ENCODE data around the gene SCGB3A2.

The SCGB3A2 gene

GRCh38 chr5:147878066-147878759, at the start of gene SCGB3A2:
Gene SCGB3A2 (plus strand): TSS chr5:147878711. CDS start chr5:147878804, 93 bp downstream.
- Mint-ChIP-seq H3K9me3 (no peaks in the 10 kb centered on the region), H3K36me3 (no peaks in the 10 kb centered on the region), H3K27me3 (peaks cover 3% of the 10 kb centered on the region), H3K27ac (no peak within 1 kb of the TSS), H3K4me3 (no peak within 1 kb of the TSS), H3K4me1 (no peaks in the 10 kb centered on the region)
- ATAC-seq (ENCODE audit: low read depth) (no peak), DNase-seq (ENCODE audit: low spot score in 2 of 2) (no peak)

- no peak for ATAC-seq (ENCODE audit: low read depth)
- Mint-ChIP-seq H3K4me1 (no peaks in the 10 kb centered on the region), H3K36me3 (no peaks in the 10 kb centered on the region), H3K27me3 (peaks cover 3% of the 10 kb centered on the region), H3K27ac (no peak overlapping the region), H3K9me3 (no peaks in the 10 kb centered on the region), H3K4me3 (no peak overlapping the region)
- no peak for DNase-seq (ENCODE audit: low spot score in 2 of 2)
Measured at GRCh38 chr5:147830035-147830434, 48.5 kb upstream of the SCGB3A2 start.

GRCh38 chr5:147831465-147831864, 47.0 kb upstream of the SCGB3A2 start, which contains the start of gene SPINK1:
Gene SPINK1 (minus strand): TSS chr5:147831671. CDS start chr5:147831577, 94 bp downstream.
- no peaks in the 10 kb centered on the region for H3K4me1 Mint-ChIP-seq
- DNase-seq (ENCODE audit: low spot score in 2 of 2) (no peak), ATAC-seq (ENCODE audit: low read depth) (no peak)
- peaks cover 1% of the 10 kb centered on the region for H3K27me3 Mint-ChIP-seq
- no peaks in the 10 kb centered on the region for H3K36me3 Mint-ChIP-seq
- H3K4me3 Mint-ChIP-seq, result no peak within 1 kb of the TSS
- H3K9me3 Mint-ChIP-seq, result no peaks in the 10 kb centered on the region
- H3K27ac Mint-ChIP-seq, result no peak within 1 kb of the TSS

DNA sequence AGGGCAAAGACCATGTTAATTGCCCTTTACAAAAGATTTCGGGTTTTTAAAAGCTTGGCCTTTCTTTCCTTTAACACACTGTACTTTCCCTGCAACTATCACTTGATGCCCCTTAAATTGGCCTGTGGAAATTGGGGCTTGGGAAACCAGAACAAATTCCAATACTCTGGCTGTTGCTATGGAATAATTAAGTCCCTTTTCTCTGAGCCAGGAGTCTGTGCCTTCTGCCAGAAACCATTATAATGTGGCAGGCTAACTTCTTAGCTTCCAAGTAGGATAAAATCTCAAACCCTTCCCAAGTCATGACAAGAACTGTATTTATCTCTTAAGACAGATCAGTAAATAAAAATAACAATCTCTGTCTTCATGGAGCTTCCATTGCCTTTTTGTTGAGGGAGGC, 46.0 kb upstream of the SCGB3A2 start:
- DNase-seq (ENCODE audit: low spot score in 2 of 2), result no peak
- ATAC-seq (ENCODE audit: low read depth), result no peak

DNA sequence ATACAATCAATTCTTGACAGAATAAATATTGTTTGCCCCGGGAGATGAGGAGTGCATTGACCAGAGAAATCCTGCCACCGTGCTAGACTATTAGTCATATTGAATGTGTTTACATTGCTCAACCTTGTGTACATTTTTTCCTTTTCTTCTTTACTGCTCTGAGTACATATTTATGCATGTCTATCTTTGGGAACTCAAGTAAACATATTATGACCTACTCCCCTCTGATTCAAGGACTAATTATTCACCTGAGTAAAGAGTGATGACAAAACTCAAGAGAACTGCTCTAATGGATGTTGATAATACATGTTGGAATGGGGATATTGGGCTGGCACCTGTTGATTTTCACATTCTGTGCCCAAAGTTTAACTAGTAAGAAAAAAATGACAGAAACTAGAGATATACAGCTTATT, 43.1 kb upstream of the SCGB3A2 start:
- ATAC-seq (ENCODE audit: low read depth) (no peak), DNase-seq (ENCODE audit: low spot score in 2 of 2) (no peak)
- Mint-ChIP-seq H3K4me3 (no peak overlapping the region), H3K36me3 (no peaks in the 10 kb centered on the region), H3K4me1 (no peaks in the 10 kb centered on the region), H3K27ac (no peak overlapping the region), H3K27me3 (no peaks in the 10 kb centered on the region), H3K9me3 (no peaks in the 10 kb centered on the region)

More for the DNA sequence above, 46.0 kb upstream of the SCGB3A2 start:
- Mint-ChIP-seq H3K4me1 (no peaks in the 10 kb centered on the region), H3K27me3 (no peaks in the 10 kb centered on the region), H3K36me3 (no peaks in the 10 kb centered on the region), H3K27ac (no peak overlapping the region), H3K4me3 (no peak overlapping the region), H3K9me3 (no peaks in the 10 kb centered on the region)

- DNase-seq (ENCODE audit: low spot score in 2 of 2) (no peak), ATAC-seq (ENCODE audit: low read depth) (no peak)
- no peaks in the 10 kb centered on the region for H3K4me1 Mint-ChIP-seq
Measured at GRCh38 chr5:147836439-147836838, 42.1 kb upstream of the SCGB3A2 start.

DNA sequence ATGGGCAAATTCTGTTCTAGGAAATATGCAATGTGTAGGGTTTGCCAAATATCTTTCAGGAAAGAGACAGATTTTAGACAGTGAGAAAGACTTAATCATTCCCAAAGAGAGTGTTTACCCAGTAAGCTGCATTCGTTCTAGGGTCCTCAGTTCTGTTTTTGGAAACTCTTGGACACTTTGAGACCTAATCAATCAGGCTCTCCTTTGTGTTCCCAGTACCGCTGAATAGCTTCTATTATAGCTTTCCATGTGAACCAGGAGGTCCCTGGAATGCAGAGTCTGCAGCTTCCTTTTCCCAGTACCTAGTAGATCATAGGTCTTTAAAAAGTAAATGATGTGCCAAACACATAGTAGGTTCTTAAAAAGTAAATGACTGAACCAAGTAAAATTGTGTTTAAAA, 35.6 kb upstream of the SCGB3A2 start:
- Mint-ChIP-seq H3K36me3 (no peaks in the 10 kb centered on the region), H3K27me3 (no peaks in the 10 kb centered on the region), H3K4me3 (no peak overlapping the region), H3K9me3 (no peaks in the 10 kb centered on the region), H3K27ac (no peak overlapping the region), H3K4me1 (no peaks in the 10 kb centered on the region)
- ATAC-seq (ENCODE audit: low read depth) (no peak), DNase-seq (ENCODE audit: low spot score in 2 of 2) (no peak)

More at GRCh38 chr5:147836439-147836838, 42.1 kb upstream of the SCGB3A2 start:
- Mint-ChIP-seq H3K4me3 (no peak overlapping the region), H3K36me3 (no peaks in the 10 kb centered on the region), H3K27me3 (no peaks in the 10 kb centered on the region), H3K27ac (no peak overlapping the region), H3K9me3 (no peaks in the 10 kb centered on the region)

GRCh38 chr5:147844846-147845245, 33.7 kb upstream of the SCGB3A2 start:
- no peak for DNase-seq (ENCODE audit: low spot score in 2 of 2)
- H3K27me3 Mint-ChIP-seq, result no peaks in the 10 kb centered on the region

DNA sequence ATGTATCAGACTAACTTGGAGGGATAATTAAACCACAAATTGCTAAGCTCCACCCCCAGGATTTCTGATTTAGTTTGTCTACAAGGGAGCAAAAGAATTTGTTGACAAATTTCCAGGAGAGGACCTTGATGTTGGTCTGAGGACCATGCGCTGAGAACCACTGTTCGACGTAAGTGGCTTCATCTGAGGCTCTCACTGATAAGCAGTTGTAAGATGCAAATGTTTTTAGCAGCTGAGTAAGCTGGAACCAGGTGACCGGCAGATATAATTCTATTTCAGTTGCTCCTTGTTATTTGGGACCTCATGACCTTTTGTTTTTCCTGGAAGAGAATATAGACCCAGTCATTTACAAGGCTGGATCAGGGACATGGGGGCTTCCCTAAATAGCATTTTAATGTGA, 32.9 kb upstream of the SCGB3A2 start:
- no peaks in the 10 kb centered on the region for H3K9me3 Mint-ChIP-seq
- DNase-seq (ENCODE audit: low spot score in 2 of 2) (no peak), ATAC-seq (ENCODE audit: low read depth) (no peak)
- H3K4me3 Mint-ChIP-seq, result no peak overlapping the region
- no peaks in the 10 kb centered on the region for H3K4me1 Mint-ChIP-seq
- H3K27ac Mint-ChIP-seq, result no peak overlapping the region
- H3K36me3 Mint-ChIP-seq, result no peaks in the 10 kb centered on the region
- H3K27me3 Mint-ChIP-seq, result no peaks in the 10 kb centered on the region

More at GRCh38 chr5:147844846-147845245, 33.7 kb upstream of the SCGB3A2 start:
- Mint-ChIP-seq H3K36me3 (no peaks in the 10 kb centered on the region), H3K4me3 (no peak overlapping the region), H3K9me3 (no peaks in the 10 kb centered on the region), H3K4me1 (no peaks in the 10 kb centered on the region), H3K27ac (no peak overlapping the region)
- ATAC-seq (ENCODE audit: low read depth), result no peak

- H3K27ac Mint-ChIP-seq, result no peak overlapping the region
- H3K9me3 Mint-ChIP-seq, result no peaks in the 10 kb centered on the region
- H3K27me3 Mint-ChIP-seq, result peaks cover 3% of the 10 kb centered on the region
- H3K36me3 Mint-ChIP-seq, result no peaks in the 10 kb centered on the region
- DNase-seq (ENCODE audit: low spot score in 2 of 2) (no peak), ATAC-seq (ENCODE audit: low read depth) (no peak)
- H3K4me3 Mint-ChIP-seq, result no peak overlapping the region
- H3K4me1 Mint-ChIP-seq, result no peaks in the 10 kb centered on the region
Measured at GRCh38 chr5:147849226-147849625, 29.3 kb upstream of the SCGB3A2 start.

DNA sequence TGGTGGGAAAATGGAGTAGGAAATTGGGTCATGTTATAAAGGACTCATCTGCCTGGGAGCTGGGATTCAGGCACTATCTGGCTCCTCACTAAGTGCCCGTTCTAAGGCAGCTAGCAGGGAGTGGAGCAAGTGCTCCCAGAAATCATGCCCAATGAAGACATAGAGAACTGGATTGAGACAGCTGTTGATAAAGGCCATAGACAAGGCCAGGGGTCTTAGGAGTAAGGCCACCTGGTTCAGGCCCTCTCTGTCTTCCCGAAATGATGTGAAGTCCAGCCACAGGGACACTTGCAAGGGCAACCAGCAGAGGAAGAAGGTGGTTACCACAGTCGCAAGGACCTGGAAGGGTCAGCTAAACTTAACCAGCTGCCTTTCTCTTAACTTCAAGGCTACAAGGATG, 26.9 kb upstream of the SCGB3A2 start:
- Mint-ChIP-seq H3K27me3 (peaks cover 5% of the 10 kb centered on the region), H3K36me3 (no peaks in the 10 kb centered on the region), H3K4me3 (no peak overlapping the region), H3K27ac (no peak overlapping the region), H3K9me3 (no peaks in the 10 kb centered on the region), H3K4me1 (no peaks in the 10 kb centered on the region)
- DNase-seq (ENCODE audit: low spot score in 2 of 2) (no peak), ATAC-seq (ENCODE audit: low read depth) (no peak)

GRCh38 chr5:147852365-147852764, 26.1 kb upstream of the SCGB3A2 start:
- no peaks in the 10 kb centered on the region for H3K36me3 Mint-ChIP-seq
- no peaks in the 10 kb centered on the region for H3K9me3 Mint-ChIP-seq
- H3K27me3 Mint-ChIP-seq, result peaks cover 5% of the 10 kb centered on the region
- H3K4me3 Mint-ChIP-seq, result no peak overlapping the region
- no peak overlapping the region for H3K27ac Mint-ChIP-seq
- DNase-seq (ENCODE audit: low spot score in 2 of 2), result no peak
- H3K4me1 Mint-ChIP-seq, result no peaks in the 10 kb centered on the region
- no peak for ATAC-seq (ENCODE audit: low read depth)

GRCh38 chr5:147853372-147853987, 25.0 kb upstream of the SCGB3A2 start:
- Mint-ChIP-seq H3K36me3 (no peaks in the 10 kb centered on the region), H3K27me3 (peaks cover 5% of the 10 kb centered on the region), H3K27ac (no peak overlapping the region), H3K4me1 (no peaks in the 10 kb centered on the region), H3K9me3 (no peaks in the 10 kb centered on the region), H3K4me3 (no peak overlapping the region)
- DNase-seq (ENCODE audit: low spot score in 2 of 2) (no peak), ATAC-seq (ENCODE audit: low read depth) (no peak)

- no peak overlapping the region for H3K27ac Mint-ChIP-seq
- ATAC-seq (ENCODE audit: low read depth) (no peak), DNase-seq (ENCODE audit: low spot score in 2 of 2) (no peak)
- peaks cover 5% of the 10 kb centered on the region for H3K27me3 Mint-ChIP-seq
- no peaks in the 10 kb centered on the region for H3K9me3 Mint-ChIP-seq
- no peaks in the 10 kb centered on the region for H3K36me3 Mint-ChIP-seq
- no peaks in the 10 kb centered on the region for H3K4me1 Mint-ChIP-seq
- H3K4me3 Mint-ChIP-seq, result no peak overlapping the region
Measured at GRCh38 chr5:147854331-147854730, 24.2 kb upstream of the SCGB3A2 start.

Data from memory B cell (primary cell).